Endothelial cell of umbilical vein (primary cell): ENCODE results near the gene HDAC11. TPM values are rescaled to one million over a fixed set of nuclear protein-coding genes. Genes with fewer than 3 reads are reported as not detected.

ENCODE experiments used
- BruUV-seq: library from RNA; stranded (reverse); fragments of 400-500 nt; replicated peaks from 2 replicates; lab custom pipeline; 2021; lab: Mats Ljungman, UMichigan
- CTCF ChIA-PET: fragments of 300-600, 350-600 bp; sonication (Branson Sonifier 250); formaldehyde crosslinking; loops from one replicate; lab custom pipeline; 2021; ENCODE audit warnings: antibody characterized with exemption, inconsistent platforms; lab: Charles Lee
- POLR2A ChIA-PET: fragments of 300-600, 350-600 bp; sonication (Branson Sonifier 250); formaldehyde crosslinking; loops from one replicate; lab custom pipeline; 2021; ENCODE audit warnings: antibody characterized with exemption, inconsistent platforms; lab: Charles Lee
- DNase-seq: peaks from one replicate; pipeline ENCODE4 v3.0.0-alpha.2; 2011; ENCODE audit warnings: low read depth, low spot score
- FAIRE-seq: peaks from 2 replicates; lab custom pipeline; 2011; peaks lifted over from hg19 to GRCh38; lab: Jason Lieb, UNC
- H2AFZ ChIP-seq: 2 replicates; pipeline ENCODE4 v1.6.0; 2012; ENCODE audit warnings: low read depth, low read length, control low read depth, inconsistent platforms
- H3K27ac ChIP-seq: 2 replicates; pipeline ENCODE4 v1.5.1; 2011; ENCODE audit warnings: low read depth, mild to moderate bottlenecking, control low read depth, low read length, moderate library complexity; ENCODE audit not compliant: insufficient read depth
- H3K27me3 ChIP-seq, 2 experiments: 2 replicates each; pipeline versions ENCODE4 v1.6.0 to v1.6.1; 2011; ENCODE audit warnings: low read length in 2 of 2, mixed read lengths in 1 of 2; ENCODE audit not compliant: control insufficient read depth in 2 of 2, insufficient read depth in 2 of 2
- H3K36me3 ChIP-seq, 2 experiments: 2 replicates in 1 of 2; 3 replicates in 1 of 2; pipeline ENCODE4 v1.5.1; 2011; ENCODE audit warnings: low read length in 2 of 2, mild to moderate bottlenecking in 1 of 2, moderate library complexity in 1 of 2; ENCODE audit not compliant: control insufficient read depth in 2 of 2, insufficient read depth in 2 of 2; ENCODE audit errors: extremely low read depth in 1 of 2
- H3K4me1 ChIP-seq: 3 replicates; pipeline ENCODE4 v1.5.1; 2011; ENCODE audit warnings: mild to moderate bottlenecking, low read length; ENCODE audit not compliant: control insufficient read depth, insufficient read depth; ENCODE audit errors: extremely low read depth
- H3K4me2 ChIP-seq: 2 replicates; pipeline ENCODE4 v1.6.1; 2011; ENCODE audit warnings: low read length, control low read depth, mixed read lengths; ENCODE audit not compliant: insufficient read depth
- H3K4me3 ChIP-seq, 3 experiments: fragments of 200-600 bp in 1 of 3; sonication (generic), shearing (Covaris generic) in 1 of 3; replicated peaks in 1 of 3; 2 replicates each; pipeline ENCODE4 v1.5.1; 2011 to 2016; ENCODE audit warnings: control low read depth in 3 of 3, low read length in 3 of 3, mild to moderate bottlenecking in 2 of 3, inconsistent platforms in 1 of 3, low read depth in 1 of 3, moderate library complexity in 1 of 3; ENCODE audit not compliant: insufficient read depth in 1 of 3
- H3K79me2 ChIP-seq: 2 replicates; pipeline ENCODE4 v1.6.0; 2012; ENCODE audit warnings: low read length, inconsistent platforms; ENCODE audit not compliant: control insufficient read depth, insufficient read depth
- H3K9ac ChIP-seq: replicated peaks from 2 replicates; pipeline ENCODE3; 2011; ENCODE audit warnings: low read length, control low read depth; ENCODE audit not compliant: insufficient read depth; ENCODE audit errors: extremely low read depth
- H3K9me1 ChIP-seq: replicated peaks from 3 replicates; pipeline ENCODE4 v1.6.0; 2011; ENCODE audit warnings: mild to moderate bottlenecking, low read length; ENCODE audit not compliant: control insufficient read depth, insufficient read depth; ENCODE audit errors: extremely low read depth
- H3K9me3 ChIP-seq: replicated peaks from 2 replicates; pipeline ENCODE4 v1.5.1; 2012; ENCODE audit warnings: low read length, inconsistent platforms; ENCODE audit not compliant: control insufficient read depth, insufficient read depth
- H4K20me1 ChIP-seq: replicated peaks from 2 replicates; pipeline ENCODE3; 2011; ENCODE audit warnings: mild to moderate bottlenecking, low read length; ENCODE audit not compliant: control insufficient read depth, insufficient read depth; ENCODE audit errors: extremely low read depth
- CTCF ChIP-seq, 2 donors: IDR thresholded peaks; 1 replicate in 1 of 2; 2 replicates in 1 of 2; pipeline ENCODE4 v1.5.1; 2011; ENCODE audit warnings: low read length in 2 of 2, mild to moderate bottlenecking in 2 of 2, moderate library complexity in 2 of 2, control low read depth in 1 of 2, inconsistent platforms in 1 of 2, low read depth in 1 of 2; ENCODE audit not compliant: insufficient read depth in 1 of 2; ENCODE audit errors: extremely low read depth in 1 of 2
- EZH2 ChIP-seq: IDR thresholded peaks from 2 replicates; pipeline ENCODE4 v1.6.1; 2012; ENCODE audit warnings: borderline replicate concordance, low read depth, mild to moderate bottlenecking, moderate library complexity, low read length, inconsistent platforms; ENCODE audit not compliant: severe bottlenecking
- FOS ChIP-seq: IDR thresholded peaks from 2 replicates; pipeline ENCODE4 v1.6.1; 2011; ENCODE audit warnings: mild to moderate bottlenecking, low read length, moderate library complexity, borderline replicate concordance; ENCODE audit not compliant: insufficient read depth
- GATA2 ChIP-seq: IDR thresholded peaks from 2 replicates; pipeline ENCODE4 v1.7.0; 2011; ENCODE audit warnings: low read depth, mild to moderate bottlenecking, moderate library complexity, mixed read lengths, low read length; ENCODE audit not compliant: insufficient read length, insufficient read depth
- JUN ChIP-seq: IDR thresholded peaks from 2 replicates; pipeline ENCODE4 v1.6.1; 2011; ENCODE audit warnings: borderline replicate concordance, low read depth; ENCODE audit not compliant: insufficient read length, insufficient read depth
- MYC ChIP-seq: IDR thresholded peaks from one replicate; pipeline ENCODE4 v1.6.1; 2011; ENCODE audit warnings: mild to moderate bottlenecking, low read depth, low read length
- POLR2A ChIP-seq: IDR thresholded peaks from 2 replicates; pipeline ENCODE4 v1.6.1; 2012; ENCODE audit warnings: low read depth, mild to moderate bottlenecking, control low read depth, low read length
- POLR2AphosphoS5 ChIP-seq: IDR thresholded peaks from 2 replicates; pipeline ENCODE4 v1.6.1; 2012; ENCODE audit warnings: low read depth, mild to moderate bottlenecking, control low read depth, low read length, moderate library complexity; ENCODE audit not compliant: insufficient read depth
- dilution Hi-C: fragments of 300-500 bp; cut with MboI; formaldehyde crosslinking; loops from one replicate; pipeline ENCODE4 v1.15.0; 2019; ENCODE audit warnings: low sequenced_read_pairs; ENCODE audit not compliant: extremely low pct_ligation_motif_present
- intact Hi-C: fragments of 100-400 bp; cut with micrococcal nuclease; formaldehyde crosslinking; loops from one replicate; pipeline ENCODE4 v1.10.0; 2022
- polyA plus RNA-seq, 4 experiments: library from polyadenylated mRNA; depleted of rRNA in 3 of 4; stranded (reverse) in 3 of 4; unstranded in 1 of 4; fragments of >200 nt; gene quantifications; 2 replicates each; pipeline versions ENCODE4 v1.2.1 to v1.2.3, GENCODE V29; 2011 to 2012; ENCODE audit warnings: missing spikeins in 1 of 4
- total RNA-seq: library from RNA; stranded (reverse); gene quantifications from 2 replicates; pipeline ENCODE4 v1.2.3, GENCODE V29; 2021

The HDAC11 gene
- total and polyA plus RNA-seq, 2 donors (not counting 3 experiments of a cell fraction or from before 2014, with no cell fraction given) = 6.8 to 8.8 TPM

GRCh38 chr3:13502791-13503060 lies 22.6 kb downstream of the HDAC11 start:
- no TSS peak for BruUV-seq
- TF ChIP-seq GATA2 (no peak), JUN (no peak), FOS (no peak), POLR2AphosphoS5 (no peak), MYC (no peak), POLR2A (no peak), EZH2 (no peak), CTCF (IDR thresholded peaks at IDR 0.05; ENCODE audit: extremely low read depth in 1 of 2, insufficient read depth in 1 of 2, low read depth in 1 of 2, low read length in 2 of 2) (no peak)
- H3K9me1 ChIP-seq = no peaks in the 10 kb centered on the region
- H3K4me3 ChIP-seq = no peak overlapping the region
- H3K9ac ChIP-seq = no peak overlapping the region
- no peaks in the 10 kb centered on the region for H3K27me3 ChIP-seq
- H2AFZ ChIP-seq = no peak overlapping the region
- no peaks in the 10 kb centered on the region for H3K9me3 ChIP-seq
- dilution Hi-C loops (no loop called here), intact Hi-C loops (no loop called here)
- ChIA-PET POLR2A (no interaction called here), CTCF (interaction anchor here (10.7 kb wide), 1 partner anchor 145 kb away, joined by 746 read pairs; no protein-coding TSS in a partner anchor)
- H3K4me1 ChIP-seq = no peaks in the 10 kb centered on the region
- H3K36me3 ChIP-seq = no peaks in the 10 kb centered on the region
- DNase-seq (no peak), FAIRE-seq (no peak)
- H3K4me2 ChIP-seq = no peak overlapping the region
- H4K20me1 ChIP-seq = no peaks in the 10 kb centered on the region
- H3K79me2 ChIP-seq = no peaks in the 10 kb centered on the region
- no peak overlapping the region for H3K27ac ChIP-seq
